Raji (cell line): ENCODE measurements around the gene TSHZ2.

Experiments
- POLR2A ChIP-seq: IDR thresholded peaks from 2 replicates; pipeline ENCODE4 v1.6.1; 2011; ENCODE audit warnings: low read depth, low read length, control low read depth; ENCODE audit not compliant: insufficient read depth

Gene TSHZ2

GRCh38 chr20:53336892-53337291, 364.7 kb downstream of the TSHZ2 start:
- no peak for TF ChIP-seq POLR2A

GRCh38 chr20:53337390-53338101, 365.4 kb downstream of the TSHZ2 start:
- no peak for TF ChIP-seq POLR2A

GRCh38 chr20:53338716-53339115, 366.6 kb downstream of the TSHZ2 start:
- no peak for TF ChIP-seq POLR2A

GRCh38 chr20:53342429-53342828, 370.3 kb downstream of the TSHZ2 start:
- TF ChIP-seq POLR2A = no peak

GRCh38 chr20:53343448-53343847, 371.3 kb downstream of the TSHZ2 start:
- TF ChIP-seq POLR2A = no peak

GRCh38 chr20:53344891-53345290, 372.7 kb downstream of the TSHZ2 start:
- TF ChIP-seq POLR2A = no peak

GRCh38 chr20:53345536-53346334, 373.6 kb downstream of the TSHZ2 start:
- no peak for TF ChIP-seq POLR2A

GRCh38 chr20:53346335-53346648, 374.1 kb downstream of the TSHZ2 start:
- no peak for TF ChIP-seq POLR2A

- TF ChIP-seq POLR2A = no peak
Measured at GRCh38 chr20:53349730-53350129, 377.6 kb downstream of the TSHZ2 start.

GRCh38 chr20:53352727-53353440, 380.7 kb downstream of the TSHZ2 start:
- TF ChIP-seq POLR2A = no peak

GRCh38 chr20:53354314-53354713, 382.2 kb downstream of the TSHZ2 start:
- no peak for TF ChIP-seq POLR2A

GRCh38 chr20:53355790-53356189, 383.6 kb downstream of the TSHZ2 start:
- TF ChIP-seq POLR2A = no peak

GRCh38 chr20:53359425-53359824, 387.3 kb downstream of the TSHZ2 start:
- TF ChIP-seq POLR2A = no peak

GRCh38 chr20:53360852-53361251, 388.7 kb downstream of the TSHZ2 start:
- TF ChIP-seq POLR2A = no peak

- no peak for TF ChIP-seq POLR2A
Measured at GRCh38 chr20:53362736-53363135, 390.6 kb downstream of the TSHZ2 start.

GRCh38 chr20:53364646-53365045, 392.5 kb downstream of the TSHZ2 start:
- no peak for TF ChIP-seq POLR2A

- TF ChIP-seq POLR2A = no peak
Measured at GRCh38 chr20:53365076-53365475, 392.9 kb downstream of the TSHZ2 start.
